HG02938 (cell line): ENCODE results near the gene CRMP1.
"Not testable (repeated sequence)": the region's sequence is repeated elsewhere in the genome, so short reads cannot be mapped to it uniquely, and the experiment has no call there.

Source experiments
- ATAC-seq: cut with Tn5 transposase; IDR thresholded peaks from one replicate; pipeline ENCODE4 v1.9.1; 2021; ENCODE audit warnings: mild to moderate bottlenecking, moderate library complexity; ENCODE audit not compliant: unreplicated experiment

Gene CRMP1

DNA sequence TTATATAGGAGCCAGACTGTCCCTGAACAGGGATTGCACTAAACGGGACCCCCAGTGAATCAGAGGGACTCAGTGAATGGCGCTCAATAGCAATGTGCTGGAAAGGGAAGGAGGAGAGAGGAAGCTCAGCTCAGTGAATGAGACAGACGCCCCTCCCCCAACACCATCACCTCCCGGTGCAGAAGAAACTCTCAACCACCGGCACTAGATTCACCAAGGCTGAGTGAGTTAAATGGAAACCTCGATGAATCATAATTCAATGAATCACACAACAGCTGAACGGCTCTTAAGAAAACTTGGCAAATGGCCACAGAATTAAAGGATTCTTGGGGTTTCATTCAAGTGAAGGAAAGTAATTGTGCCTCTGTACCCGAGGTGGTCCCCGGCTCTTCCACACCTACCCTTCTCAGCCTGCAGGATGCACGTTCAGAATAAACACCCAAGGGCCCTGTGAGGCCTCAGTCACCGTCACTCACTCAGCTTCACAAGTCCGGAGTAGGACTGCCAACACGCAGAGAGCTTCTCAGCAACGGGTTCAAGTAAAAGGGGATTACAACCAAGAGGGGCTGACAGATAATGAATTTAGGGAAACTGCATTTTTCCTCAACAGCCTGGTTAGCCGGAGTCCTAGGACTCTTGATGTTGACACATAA, 29.3 kb downstream of the CRMP1 start:
- ATAC-seq = no peak

DNA sequence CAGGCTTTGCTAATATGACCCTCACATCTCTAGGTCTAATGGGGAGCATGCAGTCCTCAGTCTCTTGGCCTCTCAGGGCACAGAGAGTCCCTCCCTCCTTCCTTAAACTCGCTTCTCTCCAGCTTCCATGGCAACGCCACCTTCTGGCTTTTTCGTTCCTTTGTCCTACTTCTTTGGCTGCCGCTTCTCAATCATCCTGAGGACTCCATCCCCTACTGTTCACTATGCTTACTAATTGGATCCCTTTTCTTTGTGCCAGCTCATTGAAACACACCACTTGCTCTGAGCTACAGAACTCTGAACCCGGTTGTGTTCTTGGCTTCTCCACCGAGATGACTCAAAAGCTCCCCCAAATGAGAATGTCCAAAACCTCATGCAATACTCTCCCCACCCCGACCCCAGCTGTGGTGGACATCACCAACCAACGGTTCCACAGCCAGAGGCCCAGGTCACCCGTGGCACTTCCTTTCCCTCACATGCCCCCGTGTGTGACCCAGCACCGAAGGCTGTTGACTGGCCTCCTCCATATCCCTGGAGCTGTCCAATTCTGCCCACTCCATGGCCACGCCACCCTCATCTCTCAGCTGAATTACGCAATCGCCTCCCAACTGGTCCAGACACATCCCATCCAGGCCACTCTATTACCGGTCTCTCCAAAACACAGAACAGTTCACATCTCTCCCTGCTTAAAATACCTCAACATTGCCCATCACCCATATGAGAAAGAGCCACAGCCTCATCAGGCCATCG, 34.7 kb downstream of the CRMP1 start:
- no peak for ATAC-seq

DNA sequence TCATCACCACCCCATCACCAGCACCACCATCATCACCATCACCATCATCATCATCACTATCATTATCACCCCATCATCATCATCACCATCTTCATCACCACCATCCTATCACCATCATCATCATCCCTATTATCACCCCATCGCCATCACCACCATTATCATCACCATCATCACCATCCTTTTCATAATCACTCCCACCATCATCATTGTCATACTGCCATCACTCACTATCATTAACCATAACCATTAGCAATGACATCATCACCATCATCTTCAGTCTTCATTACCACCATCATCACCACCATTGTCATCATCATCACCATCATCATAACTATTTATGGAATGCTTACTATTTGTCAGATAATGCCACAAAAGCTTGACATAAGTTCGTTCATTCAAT, 35.7 kb downstream of the CRMP1 start:
- ATAC-seq = no peak

DNA sequence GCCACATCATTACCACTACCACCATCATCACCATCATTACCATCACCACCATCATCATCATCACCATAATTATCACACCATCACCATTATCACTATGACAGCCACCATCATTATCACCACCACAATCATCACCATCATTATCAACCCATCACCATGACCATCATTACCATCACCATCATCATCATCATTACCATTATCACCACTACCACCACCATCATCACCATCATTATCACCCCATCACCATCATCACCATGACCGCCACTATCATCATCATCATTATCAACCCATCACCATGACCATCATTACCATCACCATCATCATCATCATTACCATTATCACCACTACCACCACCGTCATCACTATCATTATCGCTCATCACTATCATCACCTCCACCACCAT, 36.5 kb downstream of the CRMP1 start:
- not testable (repeated sequence) for ATAC-seq

DNA sequence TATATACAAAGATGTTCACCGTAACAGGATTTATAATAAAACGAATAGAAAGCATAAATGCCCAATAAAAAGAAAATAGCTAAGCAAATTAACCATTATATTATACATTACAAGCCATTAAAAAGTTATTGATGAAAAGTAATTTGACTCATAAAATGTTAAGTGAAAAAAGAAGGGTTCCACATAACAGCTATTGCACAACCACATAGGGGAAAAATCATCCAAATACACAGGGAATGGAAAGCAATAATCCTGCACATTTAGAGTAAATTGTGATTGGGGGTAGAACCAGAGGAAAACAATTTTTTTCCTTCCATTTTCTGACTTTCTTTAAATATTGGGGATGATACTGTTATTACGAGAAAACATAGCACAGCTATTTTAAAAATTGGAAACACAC, 38.0 kb downstream of the CRMP1 start:
- ATAC-seq = no peak

DNA sequence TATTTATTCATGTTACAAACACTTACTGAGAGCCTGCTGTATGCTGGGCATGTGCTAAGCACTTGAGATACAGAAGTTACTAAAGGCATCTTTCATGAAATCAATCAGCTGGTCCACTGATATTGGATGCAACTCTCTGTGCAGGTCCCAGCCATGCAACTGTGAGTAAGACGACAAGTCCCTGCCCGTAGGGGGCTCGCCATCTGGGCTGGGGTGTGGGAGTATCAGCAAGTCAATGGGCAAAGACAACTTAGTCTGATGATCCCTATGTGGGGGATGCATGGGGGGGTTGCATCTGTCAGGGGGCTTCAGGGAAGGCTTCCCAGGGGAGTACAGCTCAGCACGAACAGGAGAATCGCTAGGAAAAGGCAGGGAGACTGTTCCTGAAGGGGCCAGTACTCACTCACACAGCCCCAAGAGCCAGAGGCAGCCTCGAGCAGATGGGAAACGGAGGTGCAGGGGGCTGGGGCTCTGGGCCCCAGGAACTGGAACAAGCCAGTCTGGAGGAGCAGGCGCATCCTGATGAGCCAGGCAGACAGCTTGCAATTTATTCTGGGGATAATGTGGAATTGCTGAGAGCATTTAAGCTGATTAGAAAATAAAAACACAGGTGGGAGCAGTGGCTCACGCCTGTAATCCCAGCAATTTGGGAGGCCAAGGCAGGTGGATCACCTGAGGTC, 40.2 kb downstream of the CRMP1 start:
- no peak for ATAC-seq

DNA sequence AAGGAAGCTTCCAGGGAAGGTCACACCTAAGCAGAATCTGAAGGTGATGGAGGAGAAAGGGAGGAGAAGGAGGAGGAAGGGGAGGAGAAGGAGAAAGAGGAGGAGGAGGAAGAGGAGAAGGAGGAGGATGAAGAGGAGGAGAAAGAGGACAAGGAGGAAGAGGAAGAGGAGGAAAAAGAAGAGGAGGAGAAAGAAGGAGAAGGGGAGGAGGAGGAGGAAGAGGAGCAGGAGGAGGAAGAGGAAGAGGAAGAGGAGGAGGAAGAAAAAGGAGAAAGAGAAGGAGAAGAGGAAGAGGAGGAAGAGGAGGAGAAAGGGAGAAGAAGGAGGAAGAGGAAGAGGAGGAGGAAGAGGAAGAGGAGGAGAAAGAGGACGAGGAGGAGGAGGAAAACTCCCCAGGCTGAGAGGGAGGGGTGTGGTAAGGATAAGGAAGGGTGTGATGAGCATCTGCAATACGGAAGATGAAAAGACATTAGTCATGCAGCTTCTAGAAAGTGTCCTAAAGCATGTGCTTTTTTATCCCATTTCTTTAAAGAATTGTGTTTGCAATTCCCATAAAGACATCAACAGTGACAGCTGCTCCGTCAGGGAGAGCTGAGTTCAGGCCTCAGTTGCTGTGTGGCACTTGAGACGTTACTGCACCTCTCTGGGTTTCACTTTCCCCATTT, 41.1 kb downstream of the CRMP1 start:
- no peak for ATAC-seq

DNA sequence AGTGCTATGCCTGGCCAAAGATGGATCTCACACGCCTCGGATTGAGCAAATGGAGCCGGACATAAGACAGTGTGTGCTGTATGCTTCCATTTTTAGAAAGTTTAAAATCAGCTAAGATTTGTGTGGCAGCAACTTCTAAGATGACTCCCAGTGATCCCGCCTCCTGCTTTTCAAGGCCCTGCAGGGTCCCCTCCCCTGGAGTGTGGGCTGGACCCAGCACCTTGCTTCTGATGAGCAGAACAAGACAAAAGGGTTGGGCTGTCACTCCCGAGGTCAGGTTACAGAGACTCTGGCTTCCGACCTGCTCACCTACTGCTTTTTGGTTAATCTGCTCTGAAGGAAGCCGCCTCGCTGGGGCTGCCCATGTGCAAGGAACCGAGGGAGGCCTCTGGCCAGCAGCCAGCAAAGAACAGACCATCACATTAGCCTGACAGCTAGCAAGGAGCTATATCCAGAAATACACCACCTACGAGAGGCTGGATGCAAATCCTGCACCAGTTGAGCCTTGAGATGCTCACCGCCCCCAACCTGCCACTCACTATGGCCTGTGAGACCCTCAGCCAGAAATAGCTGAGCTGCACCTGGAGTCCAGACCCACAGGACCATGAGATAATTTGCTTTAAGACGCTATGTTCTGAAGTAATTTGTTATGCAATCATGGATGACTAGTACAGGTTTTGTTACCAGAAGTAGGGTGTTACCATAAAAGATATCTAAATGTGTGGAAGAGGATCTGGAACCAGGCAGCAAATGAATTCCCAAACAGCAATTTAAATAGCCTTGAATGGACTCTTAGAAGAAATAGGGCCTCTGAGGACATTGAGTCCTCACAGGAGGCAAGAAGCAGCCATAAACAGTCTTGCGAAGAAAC, 47.6 kb downstream of the CRMP1 start:
- no peak for ATAC-seq

DNA sequence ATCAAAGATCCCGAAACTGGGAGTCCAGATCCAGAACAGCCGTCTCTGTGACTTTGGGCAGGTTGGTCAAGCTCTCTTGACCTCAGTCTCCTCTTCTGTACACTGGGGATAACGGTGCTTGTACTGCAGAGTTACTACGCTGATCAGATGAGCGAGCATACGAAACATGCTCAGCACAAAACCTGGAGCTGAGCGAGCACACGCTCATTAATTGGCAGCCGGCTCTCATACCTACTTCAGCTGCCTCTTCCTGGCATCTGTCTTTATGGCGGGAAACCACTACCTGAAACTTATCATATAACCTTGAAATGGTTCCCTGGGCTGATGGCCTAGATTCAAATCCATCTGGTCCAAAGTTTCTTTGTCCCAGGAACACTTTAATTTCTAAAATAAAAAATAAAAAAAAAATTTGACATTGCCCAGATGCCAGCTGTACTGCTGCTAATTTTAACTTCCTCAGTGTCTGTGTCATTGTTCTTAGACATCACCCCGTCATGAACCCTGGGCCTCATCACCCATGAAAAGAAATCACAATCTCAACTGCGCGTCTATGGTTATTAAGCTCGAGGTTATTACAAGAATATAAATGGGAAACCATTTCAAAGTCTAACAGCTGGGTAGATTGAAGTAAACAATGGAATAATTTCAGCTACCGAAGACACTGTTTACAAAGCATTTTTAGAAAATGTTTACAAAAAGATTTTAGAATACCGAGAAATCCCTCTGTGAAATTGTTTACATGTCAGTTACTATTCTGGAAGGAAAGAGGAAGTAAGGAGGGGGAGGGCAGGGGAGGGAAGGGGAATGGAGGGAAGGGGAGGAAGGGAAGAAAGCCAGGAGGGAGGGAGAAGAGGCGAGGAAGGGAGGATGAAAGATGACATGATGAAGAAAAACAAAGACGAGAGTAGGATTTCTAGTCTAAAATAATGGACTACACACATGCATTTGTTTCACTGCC, 49.0 kb downstream of the CRMP1 start:
- ATAC-seq = no peak

DNA sequence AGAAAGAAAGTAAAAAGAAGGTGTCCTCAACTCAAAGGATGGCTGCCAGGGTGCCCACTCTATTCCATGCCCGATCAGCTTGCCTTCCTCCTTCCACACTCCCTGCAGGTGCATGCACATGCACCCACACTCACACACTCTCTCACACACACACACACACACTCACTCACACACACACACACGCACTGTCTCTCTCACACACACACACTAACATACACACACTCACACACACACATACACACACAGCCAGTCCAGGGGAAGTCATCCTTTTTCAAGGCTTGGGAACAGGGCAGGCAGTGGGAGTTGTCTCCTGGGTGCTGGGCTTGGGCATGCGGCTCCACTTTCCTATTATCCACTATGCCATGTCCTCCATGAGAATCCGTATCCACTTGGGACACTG, 50.4 kb downstream of the CRMP1 start:
- no peak for ATAC-seq

DNA sequence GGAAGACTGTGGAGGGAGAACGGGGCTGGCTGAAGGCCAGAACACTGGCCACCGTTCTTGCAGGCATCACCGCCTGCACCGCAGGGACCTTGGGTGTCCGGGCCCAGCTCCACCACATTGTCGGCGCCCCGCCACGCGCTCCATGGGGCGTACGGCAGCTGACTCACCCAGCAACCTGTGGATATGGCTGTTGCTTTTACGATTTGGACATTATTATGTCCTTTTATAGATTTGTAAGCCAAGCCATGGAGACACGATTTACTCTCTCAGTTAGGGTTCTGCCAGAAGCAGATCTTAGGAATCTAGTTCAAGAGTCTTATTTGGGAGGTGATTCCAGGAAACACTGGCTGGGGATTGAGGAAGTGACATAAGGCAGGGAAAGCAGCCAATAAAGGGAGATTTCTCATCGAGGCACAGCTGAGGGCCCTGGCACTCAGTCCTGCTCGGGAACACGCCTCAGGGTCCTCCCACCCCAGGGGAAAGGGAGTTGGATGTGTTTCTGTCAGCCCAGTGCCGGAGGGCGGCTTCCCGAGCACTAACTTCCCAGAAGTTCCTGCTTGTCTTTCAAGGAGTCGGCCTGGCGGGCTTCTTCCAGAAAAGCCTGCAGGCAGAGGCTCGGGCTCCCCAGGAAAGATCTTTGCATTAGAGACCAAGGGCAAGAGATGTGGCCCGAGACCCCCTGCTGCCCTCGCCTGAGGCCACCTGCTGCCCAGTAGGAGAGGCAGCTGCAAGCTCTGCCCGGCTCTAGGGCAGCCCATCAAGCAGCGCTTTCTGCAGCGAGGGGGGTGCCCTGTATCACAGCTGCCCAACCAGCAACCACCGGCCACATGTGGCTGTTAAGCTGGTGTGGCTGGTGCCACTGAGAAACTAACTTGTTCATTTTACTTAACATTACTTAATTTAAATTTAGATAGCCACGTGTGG, 52.9 kb downstream of the CRMP1 start:
- no peak for ATAC-seq

DNA sequence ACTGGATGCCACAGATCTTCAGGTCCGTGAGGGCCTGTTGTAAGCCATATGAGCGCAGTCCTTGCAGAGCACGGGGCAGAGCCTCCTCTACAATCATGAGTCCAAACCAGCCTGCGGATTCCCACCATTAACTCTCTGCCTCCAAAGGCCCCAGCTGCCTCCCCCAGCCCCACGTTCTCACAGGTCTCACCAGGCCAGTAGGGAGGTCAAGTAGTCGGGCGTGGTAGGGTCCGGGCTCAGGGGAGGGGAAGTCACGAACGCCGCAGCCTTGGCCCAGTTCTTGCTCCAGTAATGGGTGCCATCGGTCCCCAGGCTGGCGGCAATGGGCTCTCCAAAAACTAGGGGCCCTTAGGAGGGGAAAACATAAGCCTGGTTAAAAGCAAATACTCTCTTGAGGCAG, 53.6 kb downstream of the CRMP1 start:
- no peak for ATAC-seq

DNA sequence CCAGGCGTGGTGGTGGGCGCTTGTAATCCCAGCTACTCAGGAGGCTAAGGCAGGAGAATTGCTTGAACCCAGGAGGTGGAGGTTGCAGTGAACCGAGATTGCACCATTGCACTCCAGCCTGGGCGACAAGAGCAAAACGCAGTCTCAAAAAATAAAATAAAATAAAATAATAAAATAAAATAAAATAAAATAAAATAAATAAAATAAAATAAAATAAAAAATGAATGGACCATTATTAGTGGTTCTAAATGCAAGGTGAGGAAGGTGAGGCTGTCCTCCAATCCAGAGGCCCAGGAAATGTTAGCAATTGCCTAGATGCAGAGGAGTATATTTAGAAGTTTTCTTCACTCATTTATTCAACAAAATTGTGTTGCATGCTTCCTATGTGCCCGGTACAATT, 55.4 kb downstream of the CRMP1 start:
- ATAC-seq = not testable (repeated sequence)

DNA sequence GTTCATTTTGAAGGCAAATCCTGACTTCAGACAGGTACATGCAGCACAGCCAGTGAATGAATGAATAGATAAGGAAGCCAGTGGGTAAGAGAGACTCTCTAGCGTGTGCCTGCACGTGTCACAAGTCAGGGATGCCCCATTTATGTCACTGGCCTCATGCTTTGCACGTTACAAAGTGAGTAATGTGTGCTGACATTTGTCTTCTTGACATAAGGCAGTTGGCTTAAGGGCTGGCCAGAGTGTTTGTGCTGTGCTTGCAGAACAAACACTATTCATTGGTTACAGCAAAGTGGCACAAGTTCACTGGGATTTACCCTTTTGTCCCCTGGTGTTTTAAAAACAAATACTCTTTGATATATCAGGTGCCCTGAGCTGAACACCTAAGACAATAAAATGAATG, 55.9 kb downstream of the CRMP1 start:
- ATAC-seq = no peak

DNA sequence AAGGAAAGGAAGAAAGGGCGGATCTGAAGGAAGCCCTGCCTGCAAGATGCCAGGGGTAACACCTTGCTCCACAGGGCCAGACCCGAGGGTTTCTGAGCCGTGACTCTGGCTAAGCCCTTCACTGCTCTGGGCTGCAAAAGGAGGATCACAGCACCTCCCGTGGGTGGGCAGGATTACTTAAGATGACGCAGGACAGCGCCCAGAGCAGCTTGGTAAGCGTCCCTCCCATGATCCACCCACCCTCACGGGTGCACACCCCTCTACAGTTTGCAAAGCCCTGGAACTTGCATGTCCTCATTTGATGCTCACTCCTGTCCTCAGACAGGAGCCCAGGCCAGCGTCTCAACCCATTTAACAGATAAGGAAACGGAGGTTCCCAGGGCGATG, 64.9 kb downstream of the CRMP1 start:
- ATAC-seq = no peak

DNA sequence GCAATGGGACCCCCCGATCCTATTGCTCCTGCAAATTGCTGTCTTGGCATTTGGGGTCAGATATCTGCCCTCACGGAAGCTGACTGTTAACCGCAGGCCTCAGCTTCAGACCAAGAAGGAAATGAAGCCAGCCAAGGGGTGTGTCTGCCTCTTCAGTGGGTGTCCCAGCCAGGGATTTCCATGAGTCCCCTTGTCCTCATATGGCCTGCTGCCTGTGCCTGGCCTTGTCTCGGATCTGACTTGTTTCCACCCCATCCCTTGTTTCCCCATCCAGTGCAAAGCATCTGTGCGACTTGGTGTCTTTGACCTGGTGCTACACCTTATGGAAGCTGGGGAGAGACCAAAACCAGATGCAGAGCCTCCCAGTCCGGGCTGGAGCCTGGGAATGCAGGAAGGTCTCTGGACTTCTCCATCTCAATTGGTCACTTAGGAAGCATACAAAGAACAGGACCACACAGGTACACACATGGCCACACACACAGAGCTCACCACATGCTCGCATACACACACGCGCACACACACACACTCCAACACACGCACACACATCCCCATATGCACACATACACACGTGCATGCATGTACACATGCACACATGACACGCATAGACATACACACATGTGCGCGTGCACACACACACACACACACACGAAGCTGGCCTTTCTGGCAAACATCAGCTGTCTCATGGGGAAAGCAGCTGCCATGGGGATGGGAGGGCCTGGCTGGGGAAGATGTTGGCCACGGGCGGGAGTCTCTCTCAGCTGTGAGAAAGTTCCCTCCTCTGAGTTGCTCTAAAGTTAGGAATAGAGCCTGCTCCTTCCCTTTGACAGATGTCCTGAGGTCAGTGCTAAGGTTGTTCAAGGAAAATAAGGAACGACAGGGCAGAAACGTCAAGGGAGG, 65.5 kb downstream of the CRMP1 start:
- ATAC-seq = no peak

DNA sequence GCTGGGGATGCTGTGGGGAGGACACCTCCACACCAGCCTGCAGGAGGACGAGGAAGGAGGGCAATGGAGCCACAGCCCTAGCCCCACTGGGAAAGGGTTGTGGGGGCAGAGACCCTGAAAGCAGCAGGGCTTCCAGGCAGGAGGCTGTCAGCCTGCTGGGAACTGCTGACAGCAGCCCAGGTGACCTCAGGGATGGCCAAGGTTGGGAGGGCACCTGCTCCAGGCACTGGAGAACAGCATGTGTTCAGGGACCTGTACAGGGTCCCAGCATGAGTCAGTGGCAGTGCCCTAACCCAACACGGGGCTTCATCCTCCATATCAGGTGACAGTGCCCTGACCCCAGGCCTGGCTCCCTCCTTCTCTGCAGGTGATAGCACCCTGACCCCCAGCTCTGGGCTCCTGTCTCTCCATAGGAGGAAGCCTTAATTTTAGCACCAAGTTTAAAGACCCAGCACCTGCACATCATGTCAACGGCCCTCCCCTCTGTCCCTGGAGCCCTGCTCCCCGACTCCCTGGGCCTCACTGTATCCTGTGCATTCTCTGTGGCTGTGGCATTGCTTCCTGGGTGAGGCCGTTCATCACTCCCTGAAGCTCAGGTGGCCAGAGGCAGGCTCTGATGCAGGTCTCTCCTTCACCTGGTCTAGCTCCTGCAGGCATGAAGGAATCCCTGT, 66.3 kb downstream of the CRMP1 start:
- no peak for ATAC-seq
